ENCODE data around the gene SCUBE2.

The SCUBE2 gene

GRCh38 chr11:9057888-9058287 lies 33.5 kb downstream of the SCUBE2 start:
- in situ Hi-C loops (cut with HindIII; ENCODE audit: low pct_ligation_motif_present, low pct_unique_long_range_greater_than_20kb, low sequenced_read_pairs), result no loop called here
- DNase-seq, result no peak

GRCh38 chr11:9057007-9057406 lies 34.4 kb downstream of the SCUBE2 start:
- DNase-seq, result no peak
- in situ Hi-C loops (cut with HindIII; ENCODE audit: low pct_ligation_motif_present, low pct_unique_long_range_greater_than_20kb, low sequenced_read_pairs), result no loop called here

DNA sequence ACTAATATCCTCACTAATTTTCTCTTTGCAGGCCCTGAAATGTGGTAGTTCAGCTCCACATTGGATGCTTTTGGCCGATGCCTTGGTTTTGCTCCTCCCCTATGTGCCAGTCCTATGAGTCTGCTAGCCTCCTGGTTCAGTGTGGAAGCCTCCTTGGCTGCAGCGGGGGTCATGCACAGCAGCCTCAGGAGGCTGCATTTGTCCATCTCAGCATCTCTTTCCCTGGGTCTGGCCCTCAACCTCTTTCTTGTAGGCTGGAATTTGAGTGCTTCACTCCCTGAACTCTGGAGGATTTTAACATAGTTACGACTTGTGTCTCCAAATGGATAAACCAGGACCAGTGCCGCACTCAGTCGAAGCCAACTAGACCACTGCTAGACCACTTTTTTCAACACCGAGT lies 34.9 kb downstream of the SCUBE2 start:
- no peak for DNase-seq
- in situ Hi-C loops (cut with HindIII; ENCODE audit: low pct_ligation_motif_present, low pct_unique_long_range_greater_than_20kb, low sequenced_read_pairs), result no loop called here

DNA sequence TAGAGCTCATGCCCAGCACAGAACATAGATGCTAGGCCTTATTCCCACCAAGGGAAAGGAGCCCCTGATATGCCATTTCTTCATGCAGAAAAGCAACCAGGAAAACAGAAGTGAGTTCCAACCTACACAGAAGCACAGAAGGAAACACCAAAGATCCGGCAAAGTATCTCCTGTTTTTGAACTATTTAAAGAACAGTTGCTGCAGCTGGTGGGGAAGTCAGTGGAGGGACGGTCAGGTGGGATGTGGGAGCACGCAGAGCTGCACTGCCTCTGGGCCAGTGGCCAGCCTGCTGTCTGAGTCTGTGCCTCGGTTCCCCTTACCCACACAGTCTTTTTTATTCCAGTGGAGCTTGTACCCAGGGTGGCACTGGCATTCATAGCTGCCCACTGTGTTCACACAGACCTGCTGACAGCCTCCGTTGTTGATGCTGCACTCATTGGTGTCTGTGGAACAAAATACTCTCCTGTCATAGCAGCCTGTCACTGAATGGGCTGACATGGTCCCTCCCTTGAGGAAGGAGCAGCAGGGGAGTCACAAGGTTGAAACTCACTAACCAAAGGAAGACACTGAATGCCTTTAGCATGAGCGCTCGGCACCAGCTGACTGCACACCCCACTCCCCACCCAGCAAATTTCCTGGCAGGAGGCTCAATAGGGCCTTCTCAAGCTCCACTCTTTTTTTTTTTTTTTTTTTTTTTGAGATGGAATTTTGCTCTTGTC lies 37.9 kb downstream of the SCUBE2 start:
- peak; percentile 77 for DNase-seq
- in situ Hi-C loops (cut with HindIII; ENCODE audit: low pct_ligation_motif_present, low pct_unique_long_range_greater_than_20kb, low sequenced_read_pairs), result no loop called here

- in situ Hi-C loops (cut with HindIII; ENCODE audit: low pct_ligation_motif_present, low pct_unique_long_range_greater_than_20kb, low sequenced_read_pairs), result no loop called here
Measured at GRCh38 chr11:9052316-9052715, 39.1 kb downstream of the SCUBE2 start.

GRCh38 chr11:9049959-9050358 lies 41.4 kb downstream of the SCUBE2 start:
- DNase-seq, result no peak
- in situ Hi-C loops (cut with HindIII; ENCODE audit: low pct_ligation_motif_present, low pct_unique_long_range_greater_than_20kb, low sequenced_read_pairs), result no loop called here

More at GRCh38 chr11:9052316-9052715, 39.1 kb downstream of the SCUBE2 start:
- DNase-seq, result no peak

- in situ Hi-C loops (cut with HindIII; ENCODE audit: low pct_ligation_motif_present, low pct_unique_long_range_greater_than_20kb, low sequenced_read_pairs), result no loop called here
- DNase-seq, result no peak
Measured at GRCh38 chr11:9047964-9048523, 43.4 kb downstream of the SCUBE2 start.

- in situ Hi-C loops (cut with HindIII; ENCODE audit: low pct_ligation_motif_present, low pct_unique_long_range_greater_than_20kb, low sequenced_read_pairs), result no loop called here
- DNase-seq, result no peak
Measured at GRCh38 chr11:9046481-9046880, 44.9 kb downstream of the SCUBE2 start.

DNA sequence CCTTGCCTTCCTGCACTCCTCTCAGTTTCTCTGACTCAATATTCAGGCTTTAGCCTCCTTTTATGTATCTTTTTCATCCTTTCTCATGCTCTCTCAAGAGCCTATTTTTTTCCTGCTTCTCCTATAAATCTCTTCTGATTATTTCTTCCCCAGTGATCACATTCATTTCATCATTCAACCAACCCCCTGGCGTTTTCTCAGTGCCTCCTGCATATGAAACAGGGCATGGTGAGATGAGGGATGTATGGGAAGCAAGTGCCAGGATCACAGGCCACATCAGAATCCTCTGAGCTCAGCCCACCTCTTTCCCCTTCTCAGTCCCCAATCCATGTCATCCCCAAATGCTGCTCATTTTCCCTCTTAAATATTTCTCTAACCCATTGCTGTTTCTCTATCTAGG lies 48.9 kb downstream of the SCUBE2 start:
- no peak for DNase-seq
- in situ Hi-C loops (cut with HindIII; ENCODE audit: low pct_ligation_motif_present, low pct_unique_long_range_greater_than_20kb, low sequenced_read_pairs), result no loop called here

DNA sequence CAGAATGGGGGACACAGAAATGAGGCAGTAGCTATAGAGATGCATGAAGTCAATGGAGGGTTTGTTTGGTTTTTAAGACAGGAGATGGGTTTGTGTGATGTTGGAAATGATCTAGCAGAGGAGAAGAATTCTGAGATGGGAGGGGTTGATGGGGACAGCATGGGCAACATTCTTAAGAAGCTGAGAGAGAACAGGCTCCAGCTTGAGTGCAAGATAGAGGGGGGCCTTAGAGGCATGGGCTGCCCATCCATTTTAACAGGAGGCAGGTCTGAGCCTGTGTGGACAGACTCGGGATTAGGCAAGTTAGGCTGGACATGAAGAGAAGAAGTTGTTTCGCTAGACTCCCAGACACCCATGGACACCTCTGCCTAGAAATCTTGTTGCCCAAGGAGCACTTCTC lies 49.7 kb downstream of the SCUBE2 start:
- in situ Hi-C loops (cut with HindIII; ENCODE audit: low pct_ligation_motif_present, low pct_unique_long_range_greater_than_20kb, low sequenced_read_pairs), result no loop called here

DNA sequence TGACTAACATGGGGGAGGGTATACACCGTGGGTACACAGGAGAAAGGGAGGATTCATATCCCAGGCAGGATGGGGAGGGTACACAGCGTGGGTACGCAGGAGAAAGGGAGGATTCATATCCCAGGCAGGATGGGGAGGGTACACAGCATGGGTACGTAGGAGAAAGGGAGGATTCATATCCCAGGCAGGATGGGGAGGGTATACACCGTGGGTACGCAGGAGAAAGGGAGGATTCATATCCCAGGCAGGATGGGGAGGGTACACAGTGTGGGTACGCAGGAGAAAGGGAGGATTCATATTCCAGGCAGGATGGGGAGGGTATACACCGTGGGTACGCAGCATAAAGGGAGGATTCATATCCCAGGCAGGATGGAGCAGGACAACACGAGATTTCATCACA lies 51.0 kb downstream of the SCUBE2 start:
- in situ Hi-C loops (cut with HindIII; ENCODE audit: low pct_ligation_motif_present, low pct_unique_long_range_greater_than_20kb, low sequenced_read_pairs), result no loop called here
- no peak for DNase-seq

More for the DNA sequence above, 49.7 kb downstream of the SCUBE2 start:
- no peak for DNase-seq

DNA sequence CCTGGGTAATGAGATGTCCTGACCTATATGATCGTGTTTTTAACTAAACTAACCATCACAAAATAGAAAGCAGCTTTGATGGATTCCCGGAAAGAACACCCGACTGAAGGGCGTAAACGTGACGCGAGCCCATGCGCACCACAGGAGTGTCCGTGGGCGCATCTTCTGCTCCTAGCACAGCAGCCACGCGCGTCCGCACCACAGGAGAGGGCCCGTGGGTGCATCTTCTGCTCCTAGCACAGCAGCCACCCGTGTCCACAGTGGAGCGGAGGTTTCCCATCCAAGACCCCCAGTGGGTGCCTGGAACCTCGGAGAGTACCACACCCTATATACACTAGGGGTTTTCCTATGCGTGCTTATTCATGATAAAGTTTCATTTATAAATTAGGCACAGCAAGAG lies 51.5 kb downstream of the SCUBE2 start:
- DNase-seq, result no peak
- in situ Hi-C loops (cut with HindIII; ENCODE audit: low pct_ligation_motif_present, low pct_unique_long_range_greater_than_20kb, low sequenced_read_pairs), result no loop called here

- DNase-seq, result peak; percentile 81
- in situ Hi-C loops (cut with HindIII; ENCODE audit: low pct_ligation_motif_present, low pct_unique_long_range_greater_than_20kb, low sequenced_read_pairs), result no loop called here
Measured at GRCh38 chr11:9039198-9039597, 52.2 kb downstream of the SCUBE2 start.

GRCh38 chr11:9038541-9038940 lies 52.9 kb downstream of the SCUBE2 start:
- in situ Hi-C loops (cut with HindIII; ENCODE audit: low pct_ligation_motif_present, low pct_unique_long_range_greater_than_20kb, low sequenced_read_pairs), result no loop called here
- DNase-seq, result no peak

DNA sequence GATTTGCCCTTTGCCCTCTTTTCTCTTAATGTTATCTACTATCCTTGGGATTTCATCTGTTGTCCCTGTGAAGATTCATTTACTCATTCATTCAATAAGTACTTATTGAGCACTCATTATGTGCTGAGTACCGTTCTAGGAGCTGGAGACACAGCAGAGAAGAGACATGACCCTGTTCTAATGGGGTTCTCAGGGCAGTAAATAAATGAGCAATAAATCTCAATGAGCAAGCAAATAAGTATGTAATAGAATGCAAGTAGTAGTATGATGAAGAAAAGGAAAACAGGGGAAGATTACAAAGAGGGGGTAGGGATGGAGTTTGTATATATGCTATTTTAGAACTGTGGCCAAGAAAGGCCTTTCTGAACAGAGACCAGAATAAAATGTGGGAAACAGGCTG lies 53.4 kb downstream of the SCUBE2 start:
- DNase-seq, result no peak
- in situ Hi-C loops (cut with HindIII; ENCODE audit: low pct_ligation_motif_present, low pct_unique_long_range_greater_than_20kb, low sequenced_read_pairs), result no loop called here

- in situ Hi-C loops (cut with HindIII; ENCODE audit: low pct_ligation_motif_present, low pct_unique_long_range_greater_than_20kb, low sequenced_read_pairs), result no loop called here
- no peak for DNase-seq
Measured at GRCh38 chr11:9037046-9037780, 54.2 kb downstream of the SCUBE2 start.

- in situ Hi-C loops (cut with HindIII; ENCODE audit: low pct_ligation_motif_present, low pct_unique_long_range_greater_than_20kb, low sequenced_read_pairs), result no loop called here
- no peak for DNase-seq
Measured at GRCh38 chr11:9030601-9031000, 60.8 kb downstream of the SCUBE2 start.

DNA sequence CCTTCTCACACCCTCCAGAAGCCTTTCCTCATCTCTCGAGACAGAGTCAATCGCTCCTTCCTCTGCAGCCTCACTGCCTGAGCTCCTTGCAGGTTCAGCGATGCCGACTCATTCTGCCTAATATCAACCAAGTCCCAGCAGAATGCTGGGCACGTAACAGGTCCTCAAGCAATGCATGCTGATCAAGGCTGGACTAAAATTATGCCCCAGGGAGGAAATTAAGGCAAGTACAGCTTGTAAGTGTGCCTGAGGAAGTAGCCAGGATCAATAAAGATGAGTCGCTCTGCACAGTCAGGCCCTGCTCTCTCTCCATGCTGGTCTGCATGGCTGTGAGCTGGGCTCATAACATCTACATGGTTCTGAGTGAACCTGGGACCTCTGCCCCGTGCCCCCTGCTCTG lies 62.0 kb downstream of the SCUBE2 start:
- in situ Hi-C loops (cut with HindIII; ENCODE audit: low pct_ligation_motif_present, low pct_unique_long_range_greater_than_20kb, low sequenced_read_pairs), result no loop called here
- no peak for DNase-seq

DNA sequence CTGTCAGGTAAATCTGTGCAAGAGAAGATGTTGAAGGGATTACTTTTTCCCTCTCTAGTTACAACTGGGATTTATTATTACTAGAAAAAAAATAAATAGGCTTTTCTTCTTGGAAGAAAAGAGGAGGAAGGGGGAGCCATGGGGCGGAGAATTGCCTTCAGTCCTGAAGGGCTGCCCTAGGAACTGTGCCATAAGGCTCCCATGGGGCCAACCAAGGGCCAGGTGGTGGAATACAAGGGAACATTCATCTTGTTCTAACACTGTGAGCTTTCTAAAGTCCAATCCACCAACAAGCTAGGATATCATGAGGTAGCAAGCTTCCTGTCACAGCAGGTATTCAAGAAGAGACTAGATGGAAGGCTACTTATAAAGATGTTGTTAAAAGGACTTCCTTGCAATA lies 62.8 kb downstream of the SCUBE2 start:
- in situ Hi-C loops (cut with HindIII; ENCODE audit: low pct_ligation_motif_present, low pct_unique_long_range_greater_than_20kb, low sequenced_read_pairs), result no loop called here
- no peak for DNase-seq

Measured in ACHN (cell line).